IPS-NIHi11 (cell line): ENCODE data around the gene PABPC1L.
A peak's percentile ranks its signal among the peaks of the same experiment; 100 is the strongest.

Source experiments
- DNase-seq: peaks from one replicate; pipeline ENCODE4 v3.0.0; 2012; ENCODE audit warnings: mixed read lengths, low spot score

PABPC1L gene

GRCh38 chr20:44942264-44942973, 32.6 kb downstream of the PABPC1L start:
- peak; percentile 39 for DNase-seq

GRCh38 chr20:44943828-44944227, 34.0 kb downstream of the PABPC1L start:
- no peak for DNase-seq

- DNase-seq, result no peak
Measured at GRCh38 chr20:44945261-44945660, 35.4 kb downstream of the PABPC1L start.

- DNase-seq, result no peak
Measured at GRCh38 chr20:44946271-44946852, 36.5 kb downstream of the PABPC1L start.

- no peak for DNase-seq
Measured at GRCh38 chr20:44948107-44948506, 38.2 kb downstream of the PABPC1L start.

DNA sequence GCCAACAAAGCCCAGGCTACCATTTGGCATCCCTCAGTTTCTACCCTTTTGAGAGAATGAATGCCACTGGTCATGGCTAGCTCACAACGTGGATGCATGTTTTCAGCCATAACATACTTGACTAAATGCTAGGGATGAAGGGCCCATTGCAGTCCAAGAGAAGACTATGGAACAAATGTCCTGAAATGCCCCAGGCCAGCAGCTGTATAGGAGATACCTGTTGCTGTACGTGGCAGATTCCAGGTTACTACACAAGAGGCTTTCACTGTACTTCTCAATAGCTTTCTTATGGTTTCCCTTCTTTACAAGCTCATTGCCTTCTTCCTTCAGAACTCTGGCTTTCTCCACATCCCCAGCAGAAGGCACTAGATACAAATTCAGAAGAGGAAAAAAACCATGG, 38.7 kb downstream of the PABPC1L start:
- no peak for DNase-seq

GRCh38 chr20:44950368-44950767, 40.5 kb downstream of the PABPC1L start:
- DNase-seq, result no peak

DNA sequence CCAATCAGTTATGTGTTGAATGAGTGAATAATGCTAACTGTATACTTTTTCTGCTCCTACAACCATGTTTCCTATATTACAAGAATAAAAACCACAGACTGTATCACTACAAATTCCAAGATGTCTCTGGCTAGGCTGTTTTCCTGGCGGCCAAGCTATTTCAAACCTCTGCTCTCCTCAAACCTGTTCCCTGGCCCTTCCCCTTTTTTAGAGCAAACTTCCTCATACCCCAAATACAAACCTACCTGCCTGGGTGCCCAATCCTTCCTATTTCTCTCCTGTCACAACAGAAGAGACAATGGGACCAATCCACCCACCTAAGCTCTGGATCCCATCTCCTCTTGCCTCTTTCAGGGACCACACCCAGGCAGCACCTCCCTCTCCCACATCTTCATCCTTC, 42.9 kb downstream of the PABPC1L start:
- no peak for DNase-seq

GRCh38 chr20:44954211-44954610, 44.4 kb downstream of the PABPC1L start:
- DNase-seq, result no peak

GRCh38 chr20:44955270-44955669, 45.4 kb downstream of the PABPC1L start:
- DNase-seq, result no peak

- no peak for DNase-seq
Measured at GRCh38 chr20:44956410-44956809, 46.5 kb downstream of the PABPC1L start.

GRCh38 chr20:44958276-44958675, 48.4 kb downstream of the PABPC1L start:
- no peak for DNase-seq

DNA sequence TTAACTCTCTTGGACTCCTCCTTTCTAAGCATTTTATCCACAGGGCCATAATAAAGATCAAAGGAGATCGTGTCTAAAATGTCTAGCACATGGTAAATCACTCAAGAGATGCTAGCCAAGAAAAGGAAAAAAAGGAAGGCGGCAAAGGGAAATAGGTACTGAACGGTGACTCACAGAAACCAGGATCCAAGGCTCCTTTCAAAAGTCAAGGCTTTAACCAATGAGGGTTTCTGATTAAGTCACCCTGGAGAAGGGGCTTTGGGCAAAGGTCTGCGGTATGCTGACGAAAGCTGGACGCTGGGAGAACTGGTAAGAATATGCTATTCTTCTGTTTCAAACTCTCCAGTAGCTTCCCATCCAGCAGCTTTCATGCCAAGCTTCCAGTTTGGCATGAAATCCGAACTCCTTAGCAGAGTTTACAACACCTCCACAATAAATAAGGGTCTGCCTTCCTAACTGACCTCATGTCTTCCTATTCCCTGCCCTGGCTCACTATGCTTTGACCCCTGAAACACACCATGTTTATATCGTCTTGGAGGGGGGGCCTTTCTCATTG, 49.3 kb downstream of the PABPC1L start:
- no peak for DNase-seq

- no peak for DNase-seq
Measured at GRCh38 chr20:44959638-44960102, 49.8 kb downstream of the PABPC1L start.

- peak; percentile 98 for DNase-seq
Measured at GRCh38 chr20:44960103-44960852, 50.4 kb downstream of the PABPC1L start, which contains the start of gene TOMM34. Gene TOMM34 (minus strand): TSS chr20:44960397. CDS start chr20:44960333, 64 bp downstream.

GRCh38 chr20:44961011-44961869, 51.4 kb downstream of the PABPC1L start:
- no peak for DNase-seq

DNA sequence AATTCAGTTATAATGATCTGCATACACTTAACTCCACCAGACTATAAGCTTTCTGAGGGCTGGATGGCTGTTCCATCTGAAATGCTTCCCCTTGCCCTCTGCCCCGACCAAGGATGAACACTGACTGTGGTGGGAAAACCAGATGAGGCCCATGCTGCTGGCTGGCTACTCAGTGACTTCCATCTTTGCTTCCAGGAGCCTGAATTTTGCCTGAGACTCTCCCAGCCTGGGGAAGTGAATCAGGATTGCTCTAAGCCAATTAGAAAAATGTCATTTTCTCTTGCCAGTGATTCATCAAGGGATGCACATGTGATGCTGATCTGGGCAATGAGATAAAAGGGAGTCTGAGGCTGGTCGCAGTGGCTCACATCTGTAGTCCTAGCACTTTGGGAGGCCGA, 52.0 kb downstream of the PABPC1L start:
- DNase-seq, result no peak

- DNase-seq, result no peak
Measured at GRCh38 chr20:44962483-44962882, 52.6 kb downstream of the PABPC1L start.

- no peak for DNase-seq
Measured at GRCh38 chr20:44963325-44964215, 53.7 kb downstream of the PABPC1L start.

DNA sequence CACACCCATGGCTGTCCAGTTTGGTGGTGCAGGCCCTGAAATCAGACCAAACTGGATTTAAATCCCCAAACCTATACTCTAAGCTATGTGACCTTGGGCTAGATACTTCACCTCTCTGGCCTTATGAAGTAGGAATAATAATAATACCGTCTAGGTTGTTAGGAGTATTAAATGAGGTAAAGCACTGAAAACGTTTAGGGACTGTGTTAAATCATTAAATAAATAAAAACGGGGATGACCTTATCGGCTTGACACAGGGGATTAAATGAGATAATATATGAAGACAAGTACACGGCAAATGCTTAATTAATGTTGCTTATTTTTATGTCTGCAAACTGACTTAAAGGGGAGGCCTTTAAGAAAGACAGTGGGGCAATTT, 55.8 kb downstream of the PABPC1L start:
- DNase-seq, result no peak
